ENCODE results near the gene FEM1B. TPM values are rescaled to one million over a fixed set of nuclear protein-coding genes. Genes with fewer than 3 reads are reported as not detected.

The FEM1B gene
- total and polyA plus RNA-seq, 2 of the 8 experiments (the other 6 are each of a cell fraction or from before 2014, with no cell fraction given), result 36.1 to 83.8 TPM

GRCh38 chr15:68283401-68283800 lies 5.9 kb downstream of the FEM1B start:
- Histone ChIP-seq H4K8ac (ENCODE audit: extremely low read depth, insufficient read depth, low read length) (no peak overlapping the region), H3K18ac (ENCODE audit: extremely low read depth, low read length) (no peak overlapping the region), H3K4me2 (ENCODE audit: insufficient read depth in 1 of 2, low read depth in 2 of 2, low read length in 2 of 2) (no peak overlapping the region), H2AK5ac (ENCODE audit: low read depth, low read length) (no peak overlapping the region), H3K27ac (ENCODE audit: low read depth, low read length) (no peak overlapping the region), H3K9me3 (ENCODE audit: insufficient read depth in 2 of 2, low read depth in 1 of 2, low read length in 1 of 2) (peaks cover 3 to 4% of the 10 kb centered on the region in 2 experiments; a peak in 2 of 4 replicates), H3K23me2 (ENCODE audit: low read depth, low read length) (peaks cover 6% of the 10 kb centered on the region), H2BK120ac (replicated peaks; ENCODE audit: low read depth, low read length) (no peak overlapping the region), H2BK15ac (ENCODE audit: low read length) (no peak overlapping the region), H3K79me2 (ENCODE audit: control insufficient read depth in 1 of 2, insufficient read depth in 2 of 2, low read length in 2 of 2) (peaks cover 37 to 100% of the 10 kb centered on the region in 2 experiments), H2AFZ (ENCODE audit: low read length) (no peak overlapping the region), H2BK12ac (ENCODE audit: low read depth, low read length) (no peak overlapping the region), H3K23ac (ENCODE audit: insufficient read length) (no peak overlapping the region), H4K20me1 (replicated peaks in 1 of 2; ENCODE audit: control insufficient read depth in 1 of 2, insufficient read depth in 2 of 2, low read length in 2 of 2) (peaks cover 22 to 27% of the 10 kb centered on the region in 2 experiments), H3K14ac (ENCODE audit: insufficient read length) (no peak overlapping the region), H2BK20ac (ENCODE audit: low read length) (no peak overlapping the region), H4K5ac (ENCODE audit: insufficient read length, low read depth, low read length) (no peak overlapping the region), H3K79me1 (ENCODE audit: low read depth, low read length) (peaks cover 4% of the 10 kb centered on the region), H3K4me1 (replicated peaks in 1 of 4; ENCODE audit: control insufficient read depth in 3 of 4, insufficient read depth in 4 of 4, low read length in 3 of 4) (peaks cover 5 to 15% (median 10%) of the 10 kb centered on the region in 4 experiments; a peak in 6 of 7 replicates), H3K9ac (replicated peaks in 1 of 4; ENCODE audit: extremely low read depth in 1 of 4, low read depth in 3 of 4, low read length in 3 of 4) (no peak overlapping the region), H4K91ac (replicated peaks; ENCODE audit: insufficient read length, low read length) (no peak overlapping the region), H3K4ac (replicated peaks; ENCODE audit: insufficient read length, low read depth, low read length) (no peak overlapping the region), H3K4me3 (ENCODE audit: extremely low read depth in 1 of 4, insufficient read depth in 2 of 4, low read depth in 3 of 4, low read length in 4 of 4) (no peak overlapping the region), H3K27me3 (replicated peaks in 1 of 4; ENCODE audit: control insufficient read depth in 3 of 4, extremely low read depth in 1 of 4, insufficient read depth in 3 of 4, low read length in 3 of 4) (no peaks in the 10 kb centered on the region), H3K36me3 (ENCODE audit: control insufficient read depth in 2 of 4, insufficient read depth in 4 of 4, low read length in 3 of 4) (peaks cover 0 to 13% (median 6%) of the 10 kb centered on the region in 4 experiments; a peak in 4 of 8 replicates), H2BK5ac (ENCODE audit: low read depth, low read length) (no peak overlapping the region), H3K56ac (replicated peaks; ENCODE audit: insufficient read length, low read depth, low read length) (no peak overlapping the region)
- 100% methylated on average over 2 of the region's 2 CpGs; no CpG with 5 or more reads in 1 of the 2 experiments for WGBS, 2 experiments (ENCODE audit: extremely low coverage in 1 of 2, insufficient coverage in 1 of 2, insufficient read length in 1 of 2, insufficient replicate concordance in 2 of 2, low coverage in 1 of 2, low lambda C conversion rate in 2 of 2, missing lambda C conversion rate in 1 of 2)
- POLR2A ChIA-PET (ENCODE audit: partially characterized antibody), result interaction anchor here (0.6 to 2.4 kb wide), 2 partner anchors 26 to 30 kb away, joined by 3 to 8 read pairs; no protein-coding TSS in a partner anchor
- FAIRE-seq (no peak), DNase-seq (ENCODE audit: low read depth in 1 of 2, low spot score in 2 of 2) (no peak)
- CTCF ChIA-PET (ENCODE audit: partially characterized antibody), result no interaction called here
- TF ChIP-seq CHD2 (IDR thresholded peaks at IDR 0.05; ENCODE audit: low read length) (no peak), EP300 (IDR thresholded peaks at IDR 0.05; ENCODE audit: borderline replicate concordance in 1 of 2, low read depth in 2 of 2, low read length in 2 of 2) (no peak), CBX5 (IDR thresholded peaks at IDR 0.05; ENCODE audit: low read depth, low read length) (no peak), POU5F1 (IDR thresholded peaks at IDR 0.05; ENCODE audit: low read depth, low read length) (no peak), JUN (IDR thresholded peaks at IDR 0.05; ENCODE audit: low read depth, low read length) (no peak), USF2 (IDR thresholded peaks at IDR 0.05; ENCODE audit: low read length) (no peak), CEBPB (IDR thresholded peaks at IDR 0.05; ENCODE audit: low read depth, low read length) (no peak), POLR2A (IDR thresholded peaks at IDR 0.05; ENCODE audit: control extremely low read depth in 1 of 2, low read depth in 2 of 2, low read length in 2 of 2) (no peak), EZH2 (IDR thresholded peaks at IDR 0.05; ENCODE audit: low read depth, low read length, severe bottlenecking) (no peak), SIX5 (IDR thresholded peaks at IDR 0.05; ENCODE audit: low read depth, low read length) (no peak), RAD21 (IDR thresholded peaks at IDR 0.05 in 1 of 2, conservative IDR thresholded peaks at IDR 0.05 in 1 of 2; ENCODE audit: low read depth in 2 of 2, low read length in 2 of 2) (no peak)

Data from H1 (cell line).